Mucosa of gallbladder (tissue), 1 donor: ENCODE data around the gene TTC28. TPM values are rescaled to one million over a fixed set of nuclear protein-coding genes. Genes with fewer than 3 reads are reported as not detected.

Source experiments
- DNase-seq: peaks from one replicate; pipeline ENCODE4 v3.0.0-alpha.2; 2020; ENCODE audit warnings: low spot score
- total RNA-seq: library from RNA; stranded (reverse); gene quantifications from one replicate; pipeline ENCODE4 v1.2.1, GENCODE V29; 2021
- donor health status: DM: no; HTN: no; CAD: no.

The TTC28 gene
- total RNA-seq, 1 donor from 2014 or later: 32.7 TPM

DNA sequence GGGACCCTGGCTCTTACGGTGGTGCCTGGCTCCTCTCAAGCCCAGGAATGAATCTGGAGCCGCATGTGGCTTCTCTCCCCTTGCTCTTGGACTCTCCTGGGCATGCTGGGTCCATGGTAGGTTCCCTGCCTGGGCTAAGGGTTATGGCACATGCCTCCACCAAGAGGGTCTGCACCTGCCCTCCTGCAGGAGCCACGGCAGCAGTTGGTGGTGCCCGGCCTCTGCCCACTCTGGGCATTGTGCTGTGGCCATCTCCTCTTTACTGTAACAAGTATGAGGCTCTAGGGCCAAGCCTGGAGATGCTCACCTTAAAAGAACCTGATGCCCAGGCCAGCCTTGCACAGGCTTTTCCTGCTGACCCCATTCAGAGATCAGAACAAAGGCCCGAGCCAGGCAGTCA lies 656.6 kb downstream of the TTC28 start:
- no peak for DNase-seq

DNA sequence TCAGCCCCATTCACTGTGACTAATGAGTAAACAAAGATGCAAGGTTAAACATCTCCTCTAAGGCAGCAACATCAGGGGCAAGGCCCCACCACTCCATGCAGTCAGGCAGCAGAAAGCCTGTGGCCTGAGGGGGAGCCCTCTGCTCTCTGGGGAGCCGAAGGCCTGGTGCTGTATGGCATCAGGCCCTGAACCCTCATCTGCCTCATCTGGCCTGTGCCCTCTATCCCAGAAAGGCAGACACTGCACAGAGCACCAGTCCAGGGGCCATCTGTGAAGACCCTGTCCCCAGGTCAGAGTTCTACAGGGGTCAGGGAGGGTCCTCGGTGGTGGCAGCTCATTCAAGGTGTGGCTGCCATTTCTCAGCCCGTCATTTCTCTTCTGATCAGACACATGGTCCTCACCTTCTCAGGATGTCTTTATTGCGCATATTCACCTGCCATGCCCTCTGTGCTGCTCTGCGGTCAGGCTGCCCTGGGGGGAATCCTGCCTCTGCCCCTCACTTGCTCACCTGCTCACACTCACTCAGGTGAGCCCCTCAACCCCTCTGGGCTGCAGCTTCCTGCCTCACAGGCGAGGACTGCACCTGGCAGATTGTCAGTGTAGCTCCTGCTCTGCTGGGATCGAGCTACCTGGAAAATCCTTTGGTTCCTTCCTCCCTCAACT lies 657.5 kb downstream of the TTC28 start:
- no peak for DNase-seq

DNA sequence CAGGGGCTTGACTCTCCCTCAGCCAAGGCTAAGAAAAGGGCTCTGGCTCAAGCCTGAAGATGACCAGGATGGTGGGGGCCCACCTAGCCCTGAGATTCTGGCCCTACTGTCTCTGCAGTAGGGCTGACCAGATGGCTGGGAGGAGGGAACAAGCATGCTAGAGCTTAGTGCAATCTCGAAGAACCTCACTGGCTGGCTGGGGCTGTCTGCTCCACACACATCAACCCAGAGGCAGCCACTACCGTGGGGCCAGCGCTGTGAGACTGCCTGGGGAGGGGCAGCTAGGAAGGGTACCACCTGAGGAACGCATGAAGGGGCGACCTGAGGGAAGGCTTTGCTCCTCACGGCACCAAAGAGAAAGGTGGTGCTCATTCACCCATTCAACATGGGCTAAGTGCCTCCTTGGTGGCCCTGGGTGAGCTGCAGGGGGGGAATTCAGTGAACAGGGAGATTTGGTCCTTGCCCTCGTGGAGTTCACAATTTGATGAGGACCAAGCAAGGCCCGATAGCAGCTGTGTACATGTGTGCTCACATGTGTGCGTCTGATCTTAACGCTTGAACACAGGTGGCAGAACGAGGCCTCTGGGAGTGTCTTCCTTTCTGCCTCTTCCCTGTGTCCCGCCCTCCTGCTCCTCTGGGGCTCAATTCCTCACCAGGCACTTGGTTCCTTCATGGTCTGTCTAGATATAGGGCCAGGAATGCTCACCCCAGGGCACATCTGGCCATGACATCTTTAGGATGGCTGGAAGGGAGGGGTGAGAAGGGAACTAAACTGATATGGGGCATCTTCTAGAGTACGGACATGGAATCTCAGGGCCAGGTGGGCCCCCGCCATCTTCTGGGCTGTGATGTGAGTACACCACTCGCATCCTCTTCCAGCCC lies 658.3 kb downstream of the TTC28 start:
- DNase-seq: no peak

DNA sequence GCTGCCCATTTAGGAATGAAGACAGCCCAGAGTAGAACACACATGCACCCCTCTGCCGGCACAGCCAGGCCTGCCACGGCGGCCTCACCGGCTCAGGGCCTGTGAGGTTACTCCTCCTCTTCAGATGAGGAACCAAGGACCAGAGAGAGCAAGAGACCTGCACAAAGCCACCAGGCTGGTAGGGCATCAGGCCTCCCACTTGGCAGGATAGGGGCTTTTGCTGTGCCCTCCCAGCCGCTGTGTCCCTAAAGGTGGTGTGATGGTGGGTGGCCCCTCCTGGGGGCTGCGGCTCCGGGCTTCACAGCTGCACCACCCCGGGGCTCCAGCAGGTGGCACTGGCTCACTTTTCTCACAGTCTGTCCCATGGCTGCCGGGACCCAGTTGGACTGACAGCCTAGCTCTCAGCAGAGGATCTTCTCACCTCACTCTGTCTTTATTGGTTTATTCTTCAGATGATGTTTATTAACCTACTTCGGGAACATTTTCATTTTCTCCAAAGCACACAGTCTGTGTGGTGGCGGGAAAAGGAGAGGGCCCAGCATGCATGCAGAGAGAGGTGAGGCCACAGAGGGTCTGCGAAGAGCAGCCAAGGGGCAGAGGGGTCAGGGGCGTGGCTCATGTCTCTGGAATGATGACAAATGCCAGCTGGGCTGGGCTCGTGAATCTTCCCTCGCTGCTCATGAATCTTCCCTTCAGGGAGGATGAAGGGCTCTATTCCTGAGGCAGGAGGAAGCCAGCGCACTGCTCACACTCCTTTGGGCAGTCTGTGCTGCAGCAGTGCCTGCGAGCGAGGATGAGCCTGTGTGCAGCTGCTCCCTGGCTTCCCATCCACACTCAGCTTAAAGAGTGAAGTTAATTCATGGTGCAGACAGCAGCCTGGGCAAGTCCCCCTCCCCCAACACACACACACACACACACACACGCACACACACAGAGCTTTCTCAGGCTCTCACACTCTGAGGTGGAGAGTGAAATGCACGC lies 659.5 kb downstream of the TTC28 start:
- peak; percentile 66 for DNase-seq

DNA sequence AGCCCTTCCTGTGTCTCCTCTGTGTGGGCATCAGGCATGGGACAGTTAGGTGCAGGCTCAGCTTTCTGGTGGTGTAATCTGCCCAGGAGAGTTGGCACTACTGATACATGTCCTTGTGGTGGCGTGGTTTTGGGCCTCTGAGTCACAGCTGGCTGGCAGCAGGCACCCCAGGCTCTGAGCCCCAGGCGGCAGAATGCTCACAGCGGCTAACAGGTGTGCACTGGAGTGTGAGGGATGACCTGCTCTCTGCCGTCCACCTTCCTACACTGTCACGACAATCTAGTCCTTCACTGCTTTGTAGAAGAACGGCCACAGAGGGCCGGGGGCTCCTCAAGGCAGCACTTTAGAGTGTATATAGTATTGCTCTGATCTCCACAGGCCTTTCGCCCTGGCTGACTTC lies 660.3 kb downstream of the TTC28 start:
- no peak for DNase-seq

DNA sequence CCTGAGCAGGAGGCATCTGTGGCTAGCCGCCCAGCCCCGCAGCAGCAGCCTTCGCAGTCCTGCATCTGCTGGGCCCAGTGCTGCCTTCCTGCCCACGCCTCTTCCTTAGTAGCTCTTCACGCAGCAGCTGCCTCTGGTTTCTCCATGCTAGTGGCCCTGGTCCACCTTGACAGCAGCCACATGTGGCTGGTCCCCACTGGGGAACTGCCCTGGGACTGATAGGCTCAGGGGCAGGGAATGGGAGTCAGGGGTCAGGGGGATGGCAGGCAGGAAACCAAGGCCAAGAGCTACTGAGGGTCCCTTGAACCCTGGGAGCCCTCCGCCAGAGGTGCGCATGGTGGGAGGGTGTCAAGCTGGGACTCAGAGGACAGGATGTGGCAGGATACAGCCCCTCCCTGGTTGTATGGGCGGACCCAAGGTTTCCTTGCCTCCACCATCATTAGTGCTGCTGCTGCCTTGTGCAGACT lies 661.1 kb downstream of the TTC28 start:
- DNase-seq: no peak

DNA sequence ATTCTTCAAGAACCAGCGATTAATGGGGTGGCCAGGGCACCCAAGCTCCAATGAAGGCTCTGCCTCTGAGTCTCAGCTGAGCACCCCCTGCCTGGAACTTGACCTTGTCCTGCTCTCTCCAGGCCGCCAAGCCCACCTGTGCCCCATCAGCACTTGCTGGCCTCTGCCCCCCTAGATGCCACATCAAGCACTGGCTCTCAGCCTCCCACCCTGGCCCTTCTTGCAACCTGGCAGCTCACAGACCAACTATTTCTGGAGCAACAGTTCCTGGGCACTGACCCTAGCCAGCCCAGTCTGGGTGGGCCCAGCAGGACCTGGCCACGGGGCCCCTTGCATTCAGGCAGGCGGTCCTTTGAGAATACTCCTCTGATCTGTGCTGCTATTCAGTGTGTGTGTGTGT lies 661.8 kb downstream of the TTC28 start:
- no peak for DNase-seq

DNA sequence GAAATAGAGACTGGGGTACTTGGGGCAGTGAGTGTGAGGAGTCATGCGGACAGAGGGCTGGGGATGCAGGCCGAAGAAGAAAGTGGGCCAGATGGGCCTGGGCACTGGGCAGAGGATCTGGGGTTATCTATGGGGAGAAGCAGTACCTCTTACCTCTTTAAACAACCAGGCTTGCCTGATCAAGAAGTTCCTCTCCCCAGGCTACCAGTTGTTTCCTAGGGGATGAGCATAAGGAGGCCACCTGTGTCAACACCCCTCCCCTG lies 662.2 kb downstream of the TTC28 start:
- DNase-seq: no peak

DNA sequence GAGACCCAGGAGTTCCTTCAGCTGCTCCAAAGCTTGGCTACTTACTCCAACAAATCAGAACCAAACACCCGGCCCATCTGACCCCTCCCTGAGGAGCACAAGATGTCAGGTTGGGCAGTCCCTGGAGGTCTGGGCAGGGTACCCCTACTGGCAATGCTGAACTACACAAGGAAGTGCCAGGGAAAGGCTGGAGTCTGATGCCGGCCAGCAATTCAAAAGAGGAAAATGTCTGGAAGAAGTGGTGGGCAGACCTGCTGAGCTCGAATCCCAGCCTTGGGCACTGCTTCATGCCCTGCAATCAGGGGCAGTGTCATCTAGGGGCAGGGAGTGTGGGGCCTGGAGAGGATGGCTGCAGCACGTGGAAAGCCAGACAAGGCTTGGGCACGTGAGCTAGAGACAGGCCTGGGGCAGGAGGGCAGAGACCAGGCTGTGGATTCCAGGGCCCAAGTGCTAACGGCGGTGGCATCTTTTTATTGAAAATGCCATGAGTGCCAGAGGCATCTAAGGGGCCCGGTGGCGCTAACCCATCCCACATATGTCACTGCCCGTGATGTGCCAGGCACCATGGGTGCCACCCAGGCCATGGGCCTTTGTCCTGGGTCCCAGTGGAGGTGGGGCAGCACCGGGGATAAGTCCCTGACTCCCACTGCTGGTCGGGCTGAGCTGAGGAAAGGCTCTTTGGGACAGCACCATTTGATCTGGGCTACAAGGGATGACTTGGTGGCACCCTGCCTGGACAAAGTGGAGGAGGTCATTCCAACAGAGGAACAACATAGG lies 662.7 kb downstream of the TTC28 start:
- DNase-seq: no peak

DNA sequence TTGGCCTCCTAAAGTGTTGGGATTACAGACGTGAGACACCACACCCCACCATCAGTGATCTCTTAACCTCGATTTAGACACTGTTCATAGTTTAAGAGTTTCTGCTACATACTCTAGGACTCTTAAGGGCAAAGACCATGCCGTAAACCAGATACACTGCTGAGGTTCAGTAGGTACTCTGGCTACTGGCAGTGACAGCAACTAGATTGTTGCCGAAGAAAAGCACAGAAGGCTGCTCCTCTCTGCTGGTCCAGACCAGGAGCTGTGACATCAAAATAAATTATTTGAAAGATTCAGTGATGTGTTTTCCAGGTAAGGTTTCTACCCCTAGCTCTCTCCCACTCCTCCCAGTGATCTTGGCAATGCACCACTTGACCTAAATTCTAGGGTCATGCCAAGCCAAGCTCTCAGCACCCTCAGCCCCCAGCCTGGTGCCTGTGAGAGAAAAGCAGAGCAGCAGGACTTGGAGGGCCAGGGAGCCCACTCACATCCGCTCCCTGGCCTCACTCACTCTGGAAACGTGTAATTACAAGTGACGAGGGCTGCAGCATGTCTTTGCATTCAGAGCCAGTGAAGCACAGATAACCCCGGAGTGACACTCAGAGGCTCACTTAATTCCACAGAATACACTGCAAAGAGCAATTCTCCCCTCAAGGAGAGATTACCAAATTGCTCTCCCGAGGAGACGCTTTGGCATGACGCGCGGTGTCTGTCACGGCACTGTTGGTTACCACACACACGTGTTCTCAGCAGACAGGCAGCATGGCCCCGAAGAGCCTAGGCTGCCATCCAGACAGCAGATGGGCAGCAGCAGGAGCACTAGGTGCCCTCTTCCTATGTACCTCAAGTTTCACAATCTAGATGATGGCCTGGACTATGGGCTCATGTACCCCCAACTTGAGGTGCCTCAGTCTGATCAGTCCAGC lies 663.7 kb downstream of the TTC28 start:
- DNase-seq: no peak

DNA sequence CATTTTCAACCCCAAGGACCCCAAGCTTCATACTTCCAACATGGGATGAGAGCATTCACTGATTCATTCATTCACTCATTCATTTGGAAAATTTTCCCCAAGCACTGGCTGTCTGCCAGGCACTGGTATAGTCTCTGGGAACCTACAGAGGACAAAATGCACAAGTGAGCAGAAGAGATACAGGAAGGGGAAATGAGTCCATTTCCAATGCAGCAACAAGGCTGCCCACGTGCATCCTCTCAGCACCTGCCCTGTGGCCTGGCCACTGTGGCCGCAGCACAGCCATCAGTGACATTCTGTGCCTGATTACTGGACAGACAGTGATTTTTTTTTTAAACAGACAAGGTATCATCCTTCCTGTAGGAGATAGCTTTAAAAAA lies 664.6 kb downstream of the TTC28 start:
- DNase-seq: no peak

DNA sequence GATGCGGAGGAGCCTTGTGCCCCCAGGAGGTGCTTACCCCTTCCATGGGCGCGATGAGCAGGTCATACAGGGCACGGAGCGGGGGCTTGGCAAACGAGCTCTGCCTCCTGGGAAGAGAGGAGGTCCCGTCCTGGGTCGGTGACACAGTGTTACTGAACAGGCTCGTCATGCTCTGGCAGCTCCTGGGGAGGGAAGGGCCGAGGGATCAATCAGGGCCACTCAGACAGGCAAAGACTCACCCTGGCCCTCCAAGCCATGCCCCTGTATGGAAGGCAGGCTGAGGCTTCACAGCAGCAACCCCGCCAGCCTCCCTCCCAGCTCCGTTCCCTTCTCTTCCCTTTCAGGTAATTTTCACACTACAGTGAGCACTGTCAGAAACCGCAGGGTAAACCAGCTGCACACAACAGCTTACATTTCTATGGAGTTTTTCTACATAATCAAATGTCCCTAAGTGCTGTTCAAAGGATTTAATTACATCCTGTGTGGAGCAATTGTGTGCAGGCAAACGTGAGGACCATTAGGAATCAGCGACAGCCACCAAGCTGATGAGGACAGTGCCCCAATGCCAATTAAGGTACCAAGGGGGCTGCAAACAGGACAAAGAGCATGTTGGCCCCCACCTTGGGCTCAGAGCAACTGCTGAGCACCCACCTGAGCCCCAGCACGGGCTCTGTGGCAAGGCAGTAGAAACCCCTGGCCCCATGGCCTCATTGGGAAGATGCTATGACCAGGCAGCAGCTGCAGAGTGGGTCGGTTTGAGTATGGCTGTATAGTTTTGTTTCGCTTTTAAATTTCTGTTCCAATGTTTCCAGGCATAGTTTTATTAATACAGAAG lies 665.2 kb downstream of the TTC28 start:
- DNase-seq: no peak

DNA sequence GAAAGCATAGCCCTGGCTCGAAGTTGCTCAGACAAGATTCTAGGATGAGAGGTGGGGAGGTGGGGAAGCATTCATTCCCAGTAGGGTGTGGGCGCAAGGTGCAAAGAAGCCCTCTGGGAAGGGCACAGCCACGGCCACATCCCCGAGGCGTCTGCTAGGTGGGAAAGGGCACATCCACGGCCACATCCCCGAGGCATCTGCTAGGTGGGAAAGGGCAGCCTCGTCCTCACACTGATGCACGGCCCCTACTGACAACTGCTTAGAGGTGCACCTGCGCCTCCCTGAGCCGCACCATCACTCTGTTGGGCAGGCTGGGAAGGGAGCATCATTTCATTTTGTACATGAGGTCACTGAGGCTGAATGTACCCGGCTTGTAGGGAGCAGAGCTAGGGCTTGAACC lies 666.0 kb downstream of the TTC28 start:
- no peak for DNase-seq

DNA sequence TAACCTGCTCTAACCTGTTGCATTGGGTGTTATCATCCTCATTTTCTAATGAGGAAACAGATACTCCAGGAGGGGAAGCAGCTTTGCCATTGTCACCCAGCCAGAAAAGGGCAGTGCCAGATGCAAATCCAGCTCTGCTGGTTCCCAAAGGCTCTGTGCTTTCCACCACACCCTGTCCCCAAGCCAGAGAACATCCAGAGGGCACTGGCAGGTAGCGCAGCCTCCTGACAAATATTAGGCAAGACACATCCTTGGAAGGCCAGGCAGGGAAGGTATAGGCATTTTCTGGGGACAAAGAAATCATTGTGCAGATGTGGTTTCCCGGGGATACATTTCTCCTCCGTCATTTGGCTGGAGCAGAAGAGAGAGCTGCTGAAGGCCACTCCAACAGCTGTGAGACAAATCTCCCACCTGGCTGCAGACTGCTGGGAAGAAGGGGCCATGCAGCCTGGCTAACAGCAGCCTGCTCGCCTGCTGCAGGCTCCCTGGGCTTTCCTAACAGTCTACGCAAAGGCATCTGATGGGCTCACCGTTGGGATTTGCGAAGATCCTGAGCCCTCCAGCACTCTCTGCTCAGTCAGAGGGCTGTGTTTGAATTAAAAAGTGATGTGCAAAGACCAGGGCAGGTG lies 666.7 kb downstream of the TTC28 start:
- no peak for DNase-seq

DNA sequence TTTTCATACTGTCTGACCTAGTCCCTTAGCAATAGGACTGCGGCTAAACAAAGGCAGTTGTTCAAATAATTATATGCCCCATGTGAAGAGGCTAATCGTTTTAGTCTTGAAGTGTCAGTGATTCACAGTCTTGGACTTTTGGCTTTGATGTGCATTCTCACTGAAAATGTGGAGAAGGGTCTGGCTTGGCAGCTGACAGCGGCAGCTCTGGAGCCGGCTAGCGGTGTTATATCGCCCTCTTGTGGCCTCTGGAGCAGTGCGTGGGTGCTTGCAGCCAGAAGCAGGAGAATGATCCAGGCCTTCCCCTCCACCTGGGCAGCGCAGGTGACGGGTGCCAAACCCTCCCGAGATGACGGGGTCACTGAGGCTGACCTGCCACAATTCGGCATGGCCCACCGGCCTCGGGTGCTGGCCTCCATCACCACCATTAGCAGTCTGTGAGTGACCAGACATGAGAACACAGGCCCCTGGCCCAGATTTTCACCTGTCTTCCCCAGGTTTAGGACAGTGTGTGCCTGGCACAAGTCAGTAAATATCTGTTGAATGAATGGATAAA lies 670.3 kb downstream of the TTC28 start:
- peak; percentile 75 for DNase-seq

DNA sequence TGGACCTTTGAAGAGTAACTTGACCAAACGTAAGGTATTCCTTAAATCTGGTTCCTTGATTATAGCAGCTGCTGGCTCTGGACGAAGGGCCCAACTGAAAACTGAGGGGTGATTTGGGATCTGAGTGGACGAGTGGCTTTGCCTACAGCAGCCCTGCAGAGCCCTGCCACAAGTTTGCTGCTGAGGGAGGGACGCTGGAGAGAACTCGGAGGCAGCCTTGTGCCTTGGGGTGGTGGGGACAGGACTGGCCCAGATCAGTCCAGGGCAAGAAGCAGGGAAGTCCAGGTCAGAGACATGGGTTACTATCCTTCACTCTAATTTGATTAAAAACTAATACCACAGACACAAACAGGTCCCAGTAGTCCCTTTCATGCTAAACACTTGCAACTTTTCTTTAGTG lies 671.0 kb downstream of the TTC28 start:
- DNase-seq: no peak

DNA sequence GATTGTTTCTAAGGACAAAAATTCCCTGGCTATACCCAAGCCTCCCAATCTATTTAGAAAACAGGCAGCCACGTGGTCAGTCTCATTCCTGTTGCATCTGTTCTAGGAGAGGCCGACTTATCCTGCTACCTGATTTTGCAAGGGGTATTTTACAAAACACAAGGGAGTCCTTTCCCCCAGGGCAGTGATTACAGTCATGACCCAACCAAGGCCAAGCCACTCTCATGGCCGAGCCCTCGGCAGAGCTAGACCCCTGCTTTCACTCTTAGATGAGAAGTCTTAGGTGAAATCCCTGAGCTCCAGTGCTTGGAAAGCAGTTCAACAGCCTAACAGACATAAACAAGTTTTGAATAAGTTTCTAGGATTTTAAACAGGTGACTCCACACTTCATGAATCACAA lies 671.6 kb downstream of the TTC28 start:
- DNase-seq: no peak

DNA sequence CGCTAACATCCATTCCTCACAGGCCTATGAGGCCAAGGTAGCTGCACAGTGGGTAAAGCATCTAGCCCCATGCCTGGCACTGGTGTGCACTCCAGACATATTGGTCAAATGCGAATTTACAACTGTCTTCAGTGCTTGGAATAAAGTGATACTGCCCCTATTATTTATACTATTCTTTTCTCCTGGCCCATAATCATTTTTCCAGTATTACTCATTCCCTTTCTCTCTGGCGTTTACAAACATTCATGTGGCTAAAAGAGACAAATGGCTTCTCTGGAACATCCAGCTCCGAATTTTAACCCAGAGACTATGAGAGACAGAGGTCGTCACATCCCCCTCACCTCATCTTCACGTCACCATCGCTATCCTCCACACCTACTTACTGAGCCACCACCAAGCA lies 673.4 kb downstream of the TTC28 start:
- no peak for DNase-seq

DNA sequence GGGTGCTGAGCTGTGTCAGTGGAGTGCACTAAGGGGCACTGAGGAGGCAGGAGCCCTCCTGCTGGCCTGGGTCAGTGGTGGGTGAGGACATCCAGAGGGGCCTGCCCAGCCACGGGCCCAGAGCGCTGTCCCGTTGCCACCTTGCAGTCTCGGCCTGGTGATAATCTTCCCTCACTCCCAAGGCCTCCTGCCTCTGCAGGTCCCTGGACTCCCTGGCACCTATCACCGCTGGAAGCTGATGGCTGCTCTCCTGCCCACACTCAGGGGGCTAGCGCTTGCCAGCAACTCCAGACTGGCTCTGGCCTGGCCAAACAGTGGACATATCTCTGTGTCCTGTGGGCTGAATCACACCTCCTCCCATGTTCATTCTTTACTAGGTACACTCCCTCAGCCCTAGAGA lies 674.1 kb downstream of the TTC28 start:
- DNase-seq: no peak
